ENCODE results near the gene KRT37.
"Not testable (repeated sequence)": the region's sequence is repeated elsewhere in the genome, so short reads cannot be mapped to it uniquely, and the experiment has no call there.

Gene KRT37

GRCh38 chr17:41403404-41404023, 20.9 kb downstream of the KRT37 start:
- no peak for DNase-seq

GRCh38 chr17:41402161-41402560, 22.2 kb downstream of the KRT37 start:
- DNase-seq: no peak

DNA sequence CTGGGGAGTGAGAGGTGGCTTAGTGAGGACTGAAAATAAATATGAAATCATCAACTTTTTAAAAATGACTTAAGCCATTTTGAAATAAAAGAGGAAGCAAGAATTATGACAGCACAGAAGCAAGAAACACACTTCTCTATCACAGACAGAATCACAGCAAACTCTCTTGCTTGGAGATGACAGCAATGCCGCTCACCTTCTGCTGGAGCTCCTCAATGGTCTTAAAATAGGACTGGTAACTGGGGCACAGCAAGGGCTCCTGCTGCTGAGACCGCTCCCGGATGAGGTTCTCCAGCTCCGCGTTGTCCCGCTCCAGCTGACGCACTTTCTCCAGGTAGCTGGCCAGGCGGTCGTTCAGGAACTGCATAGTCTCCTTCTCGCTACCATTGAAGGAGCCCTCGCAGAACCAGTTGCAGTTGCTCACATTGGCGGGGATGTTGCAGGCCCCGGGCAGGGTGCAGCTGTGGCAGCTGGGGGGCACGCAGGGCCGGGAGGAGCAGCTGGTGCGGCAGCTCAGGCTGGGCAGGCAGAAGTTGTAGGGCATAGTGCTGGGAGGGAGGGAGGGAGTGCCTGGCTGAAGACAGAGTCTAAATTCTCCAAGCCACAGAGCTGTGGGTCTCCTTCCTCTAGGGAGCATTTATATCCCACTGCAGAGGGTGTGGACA, 27.3 kb downstream of the KRT37 start, which contains the start of gene KRT31:
TSS of gene KRT31 (minus strand) at position 613 of the 665 bp plus-strand sequence. CDS start at position 544, 69 bp downstream.
- no peak for DNase-seq

DNA sequence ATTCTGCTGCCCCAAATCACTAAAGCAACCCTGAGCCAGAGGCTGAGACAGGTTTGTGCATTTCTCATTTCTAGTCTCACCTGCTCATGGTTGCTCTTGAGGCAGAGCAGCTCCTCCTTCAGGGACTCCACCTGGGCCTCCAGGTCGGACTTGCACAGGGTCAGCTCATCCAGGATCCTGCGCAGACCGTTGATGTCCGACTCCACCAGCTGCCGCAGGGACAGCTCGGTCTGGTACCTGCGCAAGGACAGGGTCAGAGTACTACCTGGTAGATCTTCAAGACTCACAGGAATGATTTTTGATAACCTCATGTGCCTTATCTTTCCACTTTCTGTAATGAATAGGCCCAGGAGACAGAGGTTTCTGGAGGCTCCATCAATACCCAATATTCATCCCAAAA, 28.0 kb downstream of the KRT37 start:
- DNase-seq: no peak

GRCh38 chr17:41395611-41396010, 28.8 kb downstream of the KRT37 start:
- DNase-seq: no peak

- not testable (repeated sequence) for DNase-seq
Observed at GRCh38 chr17:41395044-41395443, 29.3 kb downstream of the KRT37 start.

- no peak for DNase-seq
Observed at GRCh38 chr17:41394254-41394996, 30.0 kb downstream of the KRT37 start.

GRCh38 chr17:41393826-41394225, 30.6 kb downstream of the KRT37 start:
- no peak for DNase-seq

GRCh38 chr17:41393294-41393693, 31.1 kb downstream of the KRT37 start:
- no peak for DNase-seq

DNA sequence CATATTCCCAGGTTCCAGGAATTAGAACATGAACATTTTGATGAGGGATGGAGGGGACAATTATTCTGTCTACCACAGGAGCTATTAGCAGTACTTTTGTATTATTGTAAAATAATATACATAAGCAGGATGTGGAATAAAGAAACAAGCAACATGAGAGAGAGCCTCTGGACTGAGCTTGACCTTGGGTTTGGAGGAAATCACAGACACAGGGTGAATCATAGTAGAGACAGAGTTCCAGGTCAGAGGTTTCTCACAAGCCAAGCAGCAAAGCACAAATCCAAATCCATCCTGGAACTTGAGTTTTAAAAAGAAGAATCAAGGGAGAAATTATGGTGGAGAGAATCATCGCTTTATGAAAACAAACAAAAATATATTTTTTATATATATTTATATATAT, 32.1 kb downstream of the KRT37 start:
- no peak for DNase-seq

- DNase-seq: no peak
Observed at GRCh38 chr17:41391535-41391934, 32.9 kb downstream of the KRT37 start.

DNA sequence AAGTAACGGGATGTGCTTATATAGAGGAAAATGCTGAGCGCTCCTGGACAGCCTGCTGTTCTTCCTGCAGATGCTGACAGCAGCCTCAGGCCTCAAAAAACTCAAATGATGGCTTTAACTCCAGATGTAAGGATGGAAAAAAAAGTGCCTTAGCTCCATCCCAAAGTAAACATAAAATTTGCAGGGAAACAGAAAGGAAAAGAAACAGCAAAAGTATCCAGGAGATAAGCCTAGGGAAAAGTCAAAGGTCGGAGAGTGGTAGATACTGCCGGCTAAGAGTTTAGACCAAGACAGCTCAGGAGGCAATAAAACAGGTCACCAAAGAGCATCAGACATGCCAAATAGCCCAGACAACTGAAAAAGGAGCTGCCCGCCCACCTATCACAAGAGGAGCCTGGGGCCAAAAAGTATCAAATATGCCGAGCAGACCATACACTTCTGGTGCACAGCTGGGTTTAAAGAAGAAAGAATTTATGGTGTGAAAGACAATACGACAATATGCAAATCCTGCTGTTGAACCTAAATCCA, 33.9 kb downstream of the KRT37 start:
- no peak for DNase-seq

GRCh38 chr17:41387670-41388069, 36.7 kb downstream of the KRT37 start:
- DNase-seq: no peak

DNA sequence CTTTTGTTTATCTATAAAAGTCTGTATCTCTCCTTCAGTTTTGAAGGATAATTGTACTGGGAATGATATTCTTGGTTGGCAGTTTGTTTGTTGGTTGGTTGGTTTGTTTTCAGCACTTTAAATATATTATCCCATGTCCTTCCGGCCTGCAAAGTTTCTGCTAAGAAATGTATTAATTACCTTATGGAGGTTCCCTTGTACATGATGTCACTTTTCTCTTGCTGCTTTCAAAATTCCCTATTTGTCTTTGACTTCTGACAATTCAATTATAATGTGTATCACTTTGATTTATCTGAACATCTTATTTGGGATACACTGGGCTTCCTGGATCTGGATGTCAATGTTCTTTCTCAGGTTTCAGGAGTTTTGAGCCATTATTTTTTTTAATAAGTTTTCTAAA, 38.2 kb downstream of the KRT37 start:
- no peak for DNase-seq

GRCh38 chr17:41383690-41384089, 40.7 kb downstream of the KRT37 start:
- DNase-seq: no peak

DNA sequence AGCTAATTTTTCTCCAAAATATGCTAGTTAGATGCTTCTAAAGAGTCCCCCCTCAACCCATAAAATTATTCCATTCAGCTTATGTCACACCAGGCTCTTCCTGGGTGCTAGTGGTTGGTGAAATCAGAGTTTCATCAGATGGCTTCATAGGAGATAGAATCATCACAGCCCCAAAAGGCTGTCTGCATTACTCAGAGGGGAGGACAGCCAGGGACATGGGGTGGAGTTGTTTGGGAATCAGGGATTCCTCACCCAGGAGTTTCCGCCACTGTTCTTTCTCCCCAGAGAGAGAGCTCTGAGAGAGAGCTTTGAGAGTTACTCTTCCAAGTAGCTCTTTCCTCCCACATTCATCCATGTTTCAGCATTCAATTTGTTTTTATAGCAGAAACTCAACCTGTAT, 42.0 kb downstream of the KRT37 start:
- no peak for DNase-seq

- not testable (repeated sequence) for DNase-seq
Observed at GRCh38 chr17:41381943-41382342, 42.4 kb downstream of the KRT37 start, which contains the start of gene KRT34. Gene KRT34, minus strand, starts transcription at chr17:41382306. Its CDS starts 60 bp downstream, at chr17:41382246.

DNA sequence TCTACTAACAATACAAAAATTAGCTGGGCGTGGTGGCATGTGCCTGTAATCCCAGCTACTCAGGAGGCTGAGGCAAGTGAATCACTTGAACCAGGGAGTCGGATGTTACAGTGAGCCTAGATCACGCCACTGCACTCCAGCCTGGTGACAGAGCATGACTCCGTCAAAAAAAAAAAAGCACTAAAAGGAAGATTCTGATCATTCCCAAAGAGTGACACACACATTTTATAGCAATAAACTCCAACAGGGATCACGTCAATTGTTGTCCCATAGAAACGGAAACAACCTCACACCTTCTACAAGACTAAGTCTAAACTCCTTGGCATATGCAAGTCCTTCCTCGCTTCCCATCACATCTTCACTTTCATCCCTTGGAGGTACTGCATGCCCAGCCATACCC, 44.3 kb downstream of the KRT37 start:
- DNase-seq: not testable (repeated sequence)

DNA sequence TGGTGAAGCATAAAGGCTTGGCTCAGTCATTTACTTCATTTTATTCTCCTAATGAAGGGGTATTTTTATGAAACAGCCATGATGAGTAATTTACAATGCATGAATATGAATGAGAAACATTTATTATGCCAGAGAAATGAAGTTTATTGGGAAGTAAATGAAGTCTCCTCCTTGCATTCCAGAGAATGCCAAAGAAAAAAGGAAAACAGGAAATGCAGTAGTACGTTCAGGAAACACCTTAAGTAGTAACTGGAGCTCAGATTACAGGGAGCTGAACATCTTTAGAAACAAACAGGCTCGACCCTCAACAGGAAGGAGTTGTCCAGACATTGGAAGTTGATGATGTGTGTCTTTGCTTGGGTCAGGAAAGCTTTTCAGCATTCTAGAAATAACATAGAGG, 46.8 kb downstream of the KRT37 start:
- DNase-seq: no peak
